Activated CD8-positive, alpha-beta T cell treated with anti-CD3 and anti-CD28 coated beads for 36 hours (primary cell): Measurements from ENCODE around the gene USP24. TPM values are rescaled to one million over a fixed set of nuclear protein-coding genes. Genes with fewer than 3 reads are reported as not detected.

Experiments used
- ATAC-seq: fragments of 200-7000 bp; cut with Tn5 transposase; one replicate; pipeline ENCODE4 v1.10.0; 2021; ENCODE audit warnings: mild to moderate bottlenecking, moderate library complexity
- CTCF ChIA-PET: fragments of 350-600 bp; sonication (Branson Sonifier 250); formaldehyde crosslinking; loops from one replicate; lab custom pipeline; 2021; ENCODE audit warnings: antibody characterized with exemption; lab: Charles Lee
- POLR2A ChIA-PET: fragments of 350-600 bp; sonication (Branson Sonifier 250); formaldehyde crosslinking; loops from one replicate; lab custom pipeline; 2021; ENCODE audit warnings: antibody characterized with exemption; lab: Charles Lee
- DNase-seq: peaks from one replicate; pipeline ENCODE4 v3.0.0-alpha.2; 2020
- H3K27ac Mint-ChIP-seq: one replicate; pipeline ENCODE4 v1.8.0; 2021; ENCODE audit warnings: mild to moderate bottlenecking, mixed read lengths
- H3K27me3 Mint-ChIP-seq: one replicate; pipeline ENCODE4 v1.8.0; 2021; ENCODE audit warnings: mixed read lengths
- H3K36me3 Mint-ChIP-seq: one replicate; pipeline ENCODE4 v1.8.0; 2021; ENCODE audit warnings: low read depth, mixed read lengths
- H3K4me1 Mint-ChIP-seq: one replicate; pipeline ENCODE4 v1.8.0; 2021; ENCODE audit warnings: low read depth, mixed read lengths
- H3K4me3 Mint-ChIP-seq: one replicate; pipeline ENCODE4 v1.8.0; 2021; ENCODE audit warnings: mild to moderate bottlenecking, moderate library complexity, mixed read lengths
- H3K9me3 Mint-ChIP-seq: one replicate; pipeline ENCODE4 v1.8.0; 2021; ENCODE audit warnings: mixed read lengths
- intact Hi-C: fragments of 100-400 bp; cut with micrococcal nuclease; formaldehyde crosslinking; loops from one replicate; pipeline ENCODE4 v1.10.0; 2022
- total RNA-seq, 2 experiments: library from RNA; stranded (reverse); gene quantifications; one replicate each; pipeline ENCODE4 v1.2.3, GENCODE V29; 2021
- TF ChIP-seq, protein P1 (sequence below): fragments of 200-600 bp; IDR thresholded peaks from one replicate; pipeline ENCODE4 v1.8.0; 2022; ENCODE audit warnings: antibody characterized with exemption, mild to moderate bottlenecking

USP24 gene
- total RNA-seq, 2 experiments from 2014 or later: 39.4 to 47.0 TPM

DNA sequence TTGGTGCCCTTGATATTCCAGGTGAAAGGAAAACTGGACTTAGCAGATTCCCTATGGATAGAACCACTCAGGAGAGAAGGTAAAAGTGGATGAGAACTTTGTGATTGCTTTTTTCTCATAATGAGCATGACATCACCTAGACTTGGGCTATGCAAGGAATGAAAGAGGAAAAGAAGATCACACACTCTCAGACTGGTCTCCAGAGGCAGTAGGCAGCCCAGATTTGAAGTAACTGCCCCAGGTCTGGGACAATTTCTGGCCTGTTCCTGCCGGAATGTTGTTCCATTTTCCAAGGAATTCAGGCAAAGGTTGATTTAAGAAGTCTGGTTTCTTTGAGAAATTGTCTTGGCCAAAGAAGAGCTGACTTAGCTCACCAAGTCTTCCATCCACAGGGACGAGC, 31.7 kb upstream of the USP24 start:
- H3K27me3 Mint-ChIP-seq: peaks cover 1% of the 10 kb centered on the region
- TF ChIP-seq, protein P1, sequence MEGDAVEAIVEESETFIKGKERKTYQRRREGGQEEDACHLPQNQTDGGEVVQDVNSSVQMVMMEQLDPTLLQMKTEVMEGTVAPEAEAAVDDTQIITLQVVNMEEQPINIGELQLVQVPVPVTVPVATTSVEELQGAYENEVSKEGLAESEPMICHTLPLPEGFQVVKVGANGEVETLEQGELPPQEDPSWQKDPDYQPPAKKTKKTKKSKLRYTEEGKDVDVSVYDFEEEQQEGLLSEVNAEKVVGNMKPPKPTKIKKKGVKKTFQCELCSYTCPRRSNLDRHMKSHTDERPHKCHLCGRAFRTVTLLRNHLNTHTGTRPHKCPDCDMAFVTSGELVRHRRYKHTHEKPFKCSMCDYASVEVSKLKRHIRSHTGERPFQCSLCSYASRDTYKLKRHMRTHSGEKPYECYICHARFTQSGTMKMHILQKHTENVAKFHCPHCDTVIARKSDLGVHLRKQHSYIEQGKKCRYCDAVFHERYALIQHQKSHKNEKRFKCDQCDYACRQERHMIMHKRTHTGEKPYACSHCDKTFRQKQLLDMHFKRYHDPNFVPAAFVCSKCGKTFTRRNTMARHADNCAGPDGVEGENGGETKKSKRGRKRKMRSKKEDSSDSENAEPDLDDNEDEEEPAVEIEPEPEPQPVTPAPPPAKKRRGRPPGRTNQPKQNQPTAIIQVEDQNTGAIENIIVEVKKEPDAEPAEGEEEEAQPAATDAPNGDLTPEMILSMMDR: no peak
- H3K27ac Mint-ChIP-seq: no peak overlapping the region
- POLR2A ChIA-PET: no interaction called here
- H3K4me3 Mint-ChIP-seq: no peak overlapping the region
- no peaks in the 10 kb centered on the region for H3K36me3 Mint-ChIP-seq
- ATAC-seq (no peak), DNase-seq (no peak)
- no peaks in the 10 kb centered on the region for H3K4me1 Mint-ChIP-seq
- intact Hi-C loops: no loop called here
- CTCF ChIA-PET: interaction anchor here (0.8 to 1.5 kb wide), 2 partner anchors 26 to 31 kb away, joined by 3 to 6 read pairs; no protein-coding TSS in a partner anchor
- H3K9me3 Mint-ChIP-seq: no peaks in the 10 kb centered on the region

DNA sequence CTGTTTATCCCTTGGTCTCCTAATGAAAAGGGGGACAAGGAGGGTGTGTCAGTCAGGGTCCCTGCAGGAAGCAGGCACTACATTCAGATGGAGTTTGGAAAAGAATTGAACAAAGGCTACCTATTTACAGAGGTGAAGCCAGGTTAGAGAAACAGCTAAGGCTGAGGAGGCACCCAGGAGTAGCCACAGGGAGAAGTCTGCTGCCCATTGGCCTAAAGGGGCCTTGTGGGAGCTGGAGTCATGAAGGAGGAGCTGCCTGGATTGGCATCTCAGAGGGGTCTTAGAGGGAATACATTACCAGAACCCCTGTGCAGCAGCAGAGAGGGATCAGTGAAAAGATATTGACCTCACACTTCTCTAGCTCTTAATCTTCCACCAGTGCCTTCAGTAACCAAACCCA, 31.2 kb upstream of the USP24 start:
- H3K4me3 Mint-ChIP-seq: no peak overlapping the region
- no peaks in the 10 kb centered on the region for H3K9me3 Mint-ChIP-seq
- POLR2A ChIA-PET: no interaction called here
- no peaks in the 10 kb centered on the region for H3K4me1 Mint-ChIP-seq
- H3K27ac Mint-ChIP-seq: no peak overlapping the region
- intact Hi-C loops: no loop called here
- peaks cover 1% of the 10 kb centered on the region for H3K27me3 Mint-ChIP-seq
- no peak for ATAC-seq
- TF ChIP-seq, protein P1: no peak
- CTCF ChIA-PET: interaction anchor here (1.5 kb wide), 1 partner anchor 32 kb away, joined by 6 read pairs; no protein-coding TSS in a partner anchor
- no peak for DNase-seq
- no peaks in the 10 kb centered on the region for H3K36me3 Mint-ChIP-seq

DNA sequence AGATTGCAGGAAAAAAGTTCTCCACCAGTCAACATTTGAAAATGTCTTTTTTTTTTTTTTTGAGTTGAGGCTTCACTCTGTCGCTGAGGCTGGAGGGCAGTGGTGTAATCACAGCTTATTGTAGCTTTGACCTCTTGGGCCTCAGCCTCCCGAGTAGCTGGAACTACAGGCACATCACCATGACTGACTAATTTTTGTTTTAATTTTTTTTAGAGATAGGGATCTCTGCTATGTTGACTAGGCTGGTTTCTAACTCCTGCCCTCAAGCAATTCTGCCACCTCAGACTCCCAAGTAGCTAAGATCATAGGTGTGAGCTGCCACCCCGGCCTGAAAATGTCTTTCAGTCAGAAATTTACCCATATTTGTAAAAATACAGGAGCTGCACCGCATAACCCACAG, 30.6 kb upstream of the USP24 start:
- DNase-seq (no peak), ATAC-seq (no peak)
- H3K9me3 Mint-ChIP-seq: no peaks in the 10 kb centered on the region
- H3K4me3 Mint-ChIP-seq: no peak overlapping the region
- intact Hi-C loops: no loop called here
- H3K27me3 Mint-ChIP-seq: peaks cover 1% of the 10 kb centered on the region
- no peaks in the 10 kb centered on the region for H3K4me1 Mint-ChIP-seq
- ChIA-PET POLR2A (no interaction called here), CTCF (interaction anchor here (1.5 kb wide), 1 partner anchor 32 kb away, joined by 6 read pairs; no protein-coding TSS in a partner anchor)
- no peak overlapping the region for H3K27ac Mint-ChIP-seq
- no peaks in the 10 kb centered on the region for H3K36me3 Mint-ChIP-seq
- TF ChIP-seq, protein P1: no peak

DNA sequence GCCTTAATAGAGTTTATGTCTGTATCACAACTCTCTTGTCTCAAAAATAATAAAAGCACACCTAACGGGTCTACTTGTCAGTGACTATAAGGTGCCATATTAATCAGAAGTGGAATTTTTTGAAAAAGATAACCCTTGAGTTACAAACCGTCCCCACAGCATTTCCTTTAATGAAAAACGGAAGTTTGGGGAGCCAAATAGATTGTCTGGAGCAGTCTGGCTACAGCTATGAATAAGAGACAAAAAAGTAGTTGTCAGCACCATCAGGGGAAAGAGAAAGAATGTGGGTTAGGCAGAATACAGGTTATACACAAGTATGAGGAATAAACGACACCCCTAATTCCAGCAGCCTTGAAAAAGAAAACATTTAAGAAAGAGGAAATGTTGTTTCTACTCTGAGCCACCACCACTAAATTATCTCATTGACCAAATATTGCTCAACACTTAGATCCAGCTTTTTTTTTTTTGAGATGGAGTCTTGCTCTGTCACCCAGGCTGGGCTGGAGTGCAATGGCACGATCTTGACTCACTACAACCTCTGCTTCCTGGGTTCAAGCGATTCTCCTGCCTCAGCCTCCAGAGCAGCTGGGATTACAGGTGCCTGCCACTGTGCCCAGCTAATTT, 29.4 kb upstream of the USP24 start:
- Mint-ChIP-seq H3K4me1 (no peaks in the 10 kb centered on the region), H3K9me3 (no peaks in the 10 kb centered on the region), H3K27ac (no peak overlapping the region), H3K36me3 (no peaks in the 10 kb centered on the region), H3K4me3 (no peak overlapping the region), H3K27me3 (peaks cover 1% of the 10 kb centered on the region)
- CTCF ChIA-PET: no interaction called here
- DNase-seq (no peak), ATAC-seq (no peak)
- intact Hi-C loops: no loop called here
- TF ChIP-seq, protein P1: no peak
- POLR2A ChIA-PET: interaction anchor here (0.6 kb wide), 1 partner anchor 30 kb away, joined by 3 read pairs; no protein-coding TSS in a partner anchor

DNA sequence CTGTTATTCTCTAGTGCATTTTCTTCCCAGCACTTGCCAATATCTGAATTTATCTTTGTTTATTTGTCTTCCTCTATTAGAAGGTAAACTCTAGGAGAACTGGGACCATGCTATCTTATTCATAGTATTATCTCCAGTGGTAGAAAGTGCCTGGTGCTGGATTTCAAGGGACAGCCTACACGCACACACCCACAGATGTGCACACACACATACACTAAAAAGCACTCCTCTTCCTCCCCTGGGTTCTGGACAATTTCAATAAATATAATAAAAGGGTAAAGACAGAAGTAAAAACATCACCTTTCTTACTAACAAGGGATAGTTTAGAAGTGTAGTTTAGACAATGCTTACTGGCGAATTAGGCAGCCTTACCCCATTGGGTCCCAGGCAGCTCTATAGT, 28.5 kb upstream of the USP24 start:
- no peak overlapping the region for H3K27ac Mint-ChIP-seq
- H3K27me3 Mint-ChIP-seq: peaks cover 1% of the 10 kb centered on the region
- ChIA-PET POLR2A (no interaction called here), CTCF (no interaction called here)
- H3K36me3 Mint-ChIP-seq: no peaks in the 10 kb centered on the region
- intact Hi-C loops: no loop called here
- TF ChIP-seq, protein P1: no peak
- no peaks in the 10 kb centered on the region for H3K4me1 Mint-ChIP-seq
- ATAC-seq: no peak
- H3K4me3 Mint-ChIP-seq: no peak overlapping the region
- no peak for DNase-seq
- no peaks in the 10 kb centered on the region for H3K9me3 Mint-ChIP-seq
